Pons (tissue), 1 donor: ENCODE measurements around the gene PDGFC.

ENCODE experiments used
- DNase-seq: peaks from one replicate; pipeline ENCODE4 v3.0.0-alpha.2; 2016; ENCODE audit warnings: low spot score

PDGFC gene

DNA sequence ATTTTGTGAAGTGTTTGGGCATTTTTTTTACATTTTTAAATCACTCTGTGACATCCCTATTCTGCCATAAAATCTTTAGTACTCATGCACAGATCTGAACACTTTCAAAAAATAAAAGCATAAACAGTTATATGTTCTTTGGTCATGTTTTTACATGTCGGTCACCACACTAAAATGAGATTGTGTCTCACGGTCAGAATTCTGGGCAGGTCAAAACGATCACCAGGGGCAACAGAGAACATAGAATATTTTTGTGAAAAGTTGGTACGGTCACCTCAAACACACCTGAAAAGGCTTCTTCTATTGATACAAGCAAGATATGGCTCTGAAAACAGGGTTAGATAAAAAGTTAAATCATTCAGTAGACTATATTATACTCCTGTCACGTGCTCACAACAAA is 189.1 kb downstream of the PDGFC start:
- no peak for DNase-seq

DNA sequence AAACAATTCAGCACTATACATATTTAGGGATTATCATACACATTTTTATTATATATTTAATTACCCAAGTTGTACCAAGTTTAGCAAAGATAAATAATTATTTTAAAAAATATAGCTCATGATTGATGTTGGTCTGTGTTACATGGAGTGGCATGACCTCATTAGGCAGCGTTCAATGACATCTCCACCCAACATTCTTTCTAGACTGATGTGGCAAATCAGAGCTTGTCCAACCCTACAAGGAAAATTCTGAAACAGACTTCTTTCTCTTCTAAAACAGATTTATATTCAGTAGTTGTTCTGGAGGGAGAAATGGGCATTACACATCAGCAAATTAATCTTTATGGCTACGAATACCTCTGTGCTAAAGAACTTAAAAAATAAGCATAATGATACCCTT is 189.7 kb downstream of the PDGFC start:
- DNase-seq = no peak

DNA sequence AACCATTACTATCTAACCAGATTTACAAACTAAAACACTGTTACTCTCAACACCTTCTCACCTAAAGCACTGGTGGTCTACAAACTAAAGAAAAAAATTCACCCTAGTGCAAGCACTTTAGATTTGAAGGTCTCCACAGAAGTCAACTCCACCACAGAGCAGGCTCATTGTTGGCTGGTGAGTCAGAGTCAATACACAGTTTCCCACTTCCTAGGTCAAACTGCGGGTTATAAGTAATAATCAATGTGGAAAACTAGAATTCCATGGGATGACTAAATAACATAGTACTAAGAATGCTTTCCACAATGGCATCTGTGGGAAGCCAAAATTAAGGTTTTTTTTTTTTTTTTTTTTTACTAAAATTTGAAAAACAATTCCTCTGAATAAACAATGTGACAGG is 191.8 kb downstream of the PDGFC start:
- DNase-seq = no peak

DNA sequence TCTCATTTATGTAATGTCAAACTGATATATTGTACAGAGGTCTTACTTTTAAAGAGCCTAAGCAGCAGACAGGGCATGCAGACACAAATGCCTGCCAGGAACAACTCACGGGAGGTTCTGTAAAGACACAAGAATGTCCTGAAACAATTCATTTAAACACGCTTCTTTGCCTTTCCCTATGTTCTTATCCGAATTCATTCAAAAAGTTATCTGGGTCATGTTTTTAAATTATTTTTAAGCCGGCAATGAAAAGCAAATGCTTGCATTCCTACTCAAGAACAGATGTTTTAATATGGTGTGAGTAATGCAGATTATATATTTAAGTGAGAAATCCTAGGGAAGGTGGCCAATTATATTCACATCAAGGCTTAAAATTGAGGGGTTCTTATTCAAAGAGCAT is 192.6 kb downstream of the PDGFC start:
- no peak for DNase-seq

DNA sequence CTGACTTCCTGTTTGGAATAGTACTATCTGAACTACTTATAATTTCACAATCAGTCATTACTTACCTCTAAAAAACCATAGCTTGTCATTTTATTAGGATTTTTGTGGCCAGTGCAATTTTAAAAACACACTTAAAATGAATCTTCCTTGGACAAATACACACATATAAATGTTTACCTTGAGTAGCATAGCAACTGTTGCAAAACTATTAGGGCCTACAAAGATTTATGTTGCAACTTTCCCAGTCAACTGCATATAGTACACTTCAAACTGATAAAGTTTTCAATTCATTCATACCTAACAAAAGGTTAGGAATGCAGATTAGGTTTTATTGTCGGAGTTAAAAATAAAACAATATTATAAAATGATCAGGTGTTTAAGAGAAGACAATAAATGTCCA is 193.0 kb downstream of the PDGFC start:
- no peak for DNase-seq

DNA sequence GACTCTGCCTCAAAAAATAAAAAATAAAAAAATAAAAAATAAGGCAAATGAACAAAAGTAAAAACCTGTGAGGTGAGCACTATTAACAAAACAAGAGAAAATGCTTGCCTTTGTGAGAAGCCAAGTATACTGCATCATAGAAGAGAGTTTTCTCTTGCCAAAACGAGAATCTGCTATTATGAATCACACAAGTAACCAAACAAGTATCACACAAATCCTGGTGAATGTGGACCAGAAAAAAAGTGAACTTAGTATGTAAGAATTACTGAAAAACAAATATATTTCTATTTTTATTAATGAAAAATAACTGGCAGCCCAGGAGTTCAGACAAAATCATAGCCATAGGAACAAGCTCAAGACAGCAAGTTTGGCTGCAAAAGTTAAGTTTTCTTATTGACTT is 193.5 kb downstream of the PDGFC start:
- no peak for DNase-seq

DNA sequence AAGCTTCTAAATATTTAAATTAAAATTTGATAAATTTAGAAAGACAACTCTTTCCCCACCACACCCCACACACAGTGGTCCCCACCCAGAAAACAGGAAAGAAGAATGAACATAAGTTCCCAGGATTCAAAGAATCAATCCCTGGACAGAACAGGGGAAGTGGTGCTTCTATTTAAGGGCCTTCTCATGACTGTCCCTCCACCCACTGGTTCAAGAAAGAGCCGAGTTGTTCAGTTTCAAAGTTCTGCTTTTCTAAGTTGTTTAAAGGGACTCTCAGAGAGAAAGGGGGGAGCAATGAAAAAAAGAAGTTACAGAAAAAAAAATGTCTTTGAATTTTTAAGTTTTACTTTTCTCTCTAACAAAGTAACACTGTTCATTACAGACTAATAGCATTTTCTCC is 195.8 kb downstream of the PDGFC start:
- DNase-seq = peak; percentile 77

DNA sequence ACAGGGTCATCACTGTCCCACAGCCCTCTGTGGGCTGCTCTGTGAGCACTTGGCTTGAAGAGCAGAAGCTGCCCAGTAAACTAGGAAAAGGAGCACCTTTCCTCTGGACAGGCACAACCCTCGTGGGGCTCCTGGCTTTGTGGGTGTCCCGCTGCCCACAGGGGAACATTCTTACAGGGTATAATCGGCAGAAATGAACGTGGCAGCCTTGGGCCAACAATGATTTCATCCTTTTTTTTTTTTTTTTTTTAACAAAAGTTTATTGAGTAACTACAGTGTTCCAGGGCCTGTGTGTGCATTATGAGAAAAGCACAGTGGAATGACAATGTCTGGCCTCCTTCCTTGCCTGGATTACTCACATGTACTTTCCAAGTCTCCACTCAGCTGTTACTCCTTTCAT is 197.2 kb downstream of the PDGFC start:
- no peak for DNase-seq

DNA sequence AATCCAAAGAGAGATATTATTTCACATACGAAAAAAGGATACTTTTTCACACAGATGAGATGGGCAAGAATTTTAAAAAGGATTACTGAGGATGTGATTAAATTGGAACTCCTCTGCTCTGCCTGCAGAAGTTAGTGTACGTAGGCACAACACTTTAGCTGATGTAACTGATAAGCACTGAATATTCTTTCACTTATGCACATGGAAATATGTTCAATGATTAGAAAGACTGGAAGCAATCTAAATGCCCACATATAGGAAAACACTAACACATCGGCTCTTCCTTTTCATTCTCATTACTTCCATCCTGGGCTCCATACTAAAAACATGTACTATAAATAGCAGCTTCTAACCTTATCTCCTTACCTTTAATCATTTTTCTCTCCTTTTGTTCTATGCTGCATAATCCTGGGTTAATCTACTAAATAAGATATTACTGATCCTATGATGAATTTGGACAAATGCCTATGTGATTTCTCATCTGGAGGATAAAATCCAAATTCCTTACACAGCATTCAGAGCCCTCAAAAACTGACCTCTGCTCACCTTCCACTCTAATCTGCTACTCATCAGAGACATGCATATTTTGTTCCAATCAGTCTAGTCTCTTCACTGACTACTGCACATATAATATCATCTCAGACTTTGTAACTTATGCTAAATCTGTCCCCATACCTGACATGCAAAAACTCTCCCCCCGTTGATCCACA is 197.8 kb downstream of the PDGFC start:
- DNase-seq = no peak

DNA sequence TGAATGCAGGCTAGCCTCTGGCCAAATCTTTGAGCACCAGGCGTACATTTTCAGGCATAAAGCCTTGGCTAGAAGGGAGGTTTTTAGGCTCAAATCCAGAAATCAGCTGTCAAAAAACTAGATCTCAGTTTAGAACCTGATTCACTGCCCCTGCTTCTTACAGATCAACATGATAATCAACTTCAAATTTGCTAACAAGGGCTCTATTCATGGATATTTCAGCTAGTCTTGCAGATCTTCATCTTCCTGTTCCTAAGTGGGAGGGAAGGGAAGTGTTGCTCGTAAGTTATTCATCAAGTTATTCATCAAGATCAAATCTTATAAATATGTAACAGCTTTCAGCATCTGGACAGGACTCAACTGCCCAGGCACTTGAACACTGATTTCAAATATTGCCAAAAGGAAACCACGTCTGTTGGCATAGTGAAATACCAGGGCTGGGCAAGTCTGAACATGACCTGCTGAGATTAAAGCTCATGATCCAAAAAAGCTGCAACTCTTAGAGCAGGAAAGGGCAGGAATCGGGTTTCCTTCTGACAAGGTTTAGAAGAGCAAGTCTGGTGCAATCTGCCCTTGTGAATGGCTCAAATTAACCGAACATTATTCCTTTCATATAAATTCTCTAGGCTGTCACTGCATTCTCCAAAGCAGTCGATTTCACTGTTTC is 200.3 kb downstream of the PDGFC start:
- DNase-seq = peak; percentile 79

DNA sequence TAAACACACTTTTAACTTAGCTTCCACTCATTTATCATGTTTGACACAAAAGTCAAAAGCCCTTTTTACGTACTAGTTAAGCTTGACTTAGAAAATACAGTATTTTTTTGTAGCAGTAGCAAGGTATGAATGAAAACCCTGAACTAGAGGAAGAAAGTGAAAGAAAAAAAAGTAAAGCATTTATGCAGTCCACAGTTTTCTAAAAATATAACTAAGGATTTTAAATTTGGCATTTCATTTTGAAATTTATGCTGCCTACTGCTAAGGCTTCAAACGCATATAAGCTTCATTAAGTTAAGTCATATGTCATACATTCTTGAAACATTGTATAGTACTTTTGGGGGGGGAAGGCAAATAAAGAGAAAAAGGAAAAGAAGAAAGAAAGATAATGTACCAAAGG is 201.5 kb downstream of the PDGFC start:
- DNase-seq = no peak

DNA sequence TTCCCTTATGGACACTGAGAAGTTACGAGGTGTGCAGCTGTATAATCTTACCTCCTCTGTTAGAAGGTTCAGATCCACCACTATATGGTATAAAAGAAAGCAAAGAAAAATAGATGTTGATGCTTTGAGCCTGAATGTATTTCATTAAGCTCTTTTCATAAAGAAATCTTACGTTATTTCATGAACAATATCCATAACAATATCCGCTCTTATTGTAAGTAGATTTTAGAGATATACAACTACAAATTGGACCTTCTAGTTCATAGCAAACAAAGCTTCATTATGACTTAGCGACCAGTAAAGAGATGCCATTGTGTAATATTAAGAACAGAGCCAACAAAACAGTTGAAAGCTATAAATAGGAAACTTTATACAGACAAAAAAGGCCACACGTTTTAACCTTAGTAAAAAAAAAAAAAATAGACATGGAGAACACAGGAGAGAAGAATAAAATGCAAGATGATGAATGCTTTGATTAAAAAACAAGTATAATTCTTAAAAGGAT is 203.6 kb downstream of the PDGFC start:
- DNase-seq = peak; percentile 84

DNA sequence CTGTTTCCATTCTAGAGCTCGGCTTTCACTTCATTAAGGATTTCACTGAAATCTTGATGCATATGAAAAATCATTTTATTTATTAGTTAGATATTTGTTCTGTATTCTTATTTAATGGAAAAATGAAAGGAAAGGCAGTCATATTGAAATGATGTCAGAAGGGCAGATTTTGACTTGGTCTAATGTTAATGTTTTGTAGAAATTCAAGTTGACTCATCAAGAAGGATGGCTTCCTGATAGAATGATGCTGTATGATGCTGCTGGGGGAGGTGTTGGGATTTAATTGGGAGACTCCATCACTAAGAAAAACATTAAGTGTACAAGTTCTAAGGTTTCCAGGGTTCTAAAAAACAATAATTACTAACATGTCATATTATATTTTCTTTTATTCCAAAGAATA is 204.8 kb downstream of the PDGFC start:
- no peak for DNase-seq

DNA sequence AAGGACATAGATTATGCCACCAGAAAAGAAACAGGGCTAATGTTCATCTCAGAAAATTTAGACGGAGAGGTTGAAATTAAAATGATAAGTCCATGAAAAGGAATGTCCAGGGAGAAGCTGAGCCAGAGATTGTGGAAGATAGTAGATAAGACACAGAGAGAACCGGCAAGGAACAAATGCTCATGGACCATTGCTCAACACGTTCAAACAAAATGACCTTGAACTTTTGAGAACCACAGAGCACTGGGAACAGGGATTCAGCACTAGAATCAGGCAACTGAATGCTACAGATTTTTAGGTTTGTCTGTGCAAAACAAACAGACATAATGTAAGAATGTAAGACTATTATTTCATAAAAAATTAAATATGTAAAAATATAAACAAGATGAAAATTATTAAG is 206.3 kb downstream of the PDGFC start:
- DNase-seq = no peak

DNA sequence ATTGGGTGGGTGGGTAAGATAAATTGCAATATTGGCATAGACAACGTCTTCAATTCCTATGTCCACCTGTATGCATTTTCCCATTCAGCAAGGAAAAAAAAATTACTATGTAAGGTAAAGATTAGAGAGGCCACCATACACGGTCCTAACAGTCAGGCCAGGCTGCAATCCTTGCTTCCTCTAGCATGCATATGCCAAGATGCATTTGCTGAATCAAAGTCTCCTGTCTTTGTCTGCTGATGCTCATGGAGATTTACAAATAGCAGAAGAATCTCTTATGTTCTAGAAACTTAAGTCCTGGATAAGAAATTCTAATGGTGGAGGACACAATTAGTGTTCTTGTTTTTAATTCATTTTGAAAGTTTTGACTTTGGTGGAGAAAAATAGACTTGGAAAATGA is 206.8 kb downstream of the PDGFC start:
- no peak for DNase-seq

DNA sequence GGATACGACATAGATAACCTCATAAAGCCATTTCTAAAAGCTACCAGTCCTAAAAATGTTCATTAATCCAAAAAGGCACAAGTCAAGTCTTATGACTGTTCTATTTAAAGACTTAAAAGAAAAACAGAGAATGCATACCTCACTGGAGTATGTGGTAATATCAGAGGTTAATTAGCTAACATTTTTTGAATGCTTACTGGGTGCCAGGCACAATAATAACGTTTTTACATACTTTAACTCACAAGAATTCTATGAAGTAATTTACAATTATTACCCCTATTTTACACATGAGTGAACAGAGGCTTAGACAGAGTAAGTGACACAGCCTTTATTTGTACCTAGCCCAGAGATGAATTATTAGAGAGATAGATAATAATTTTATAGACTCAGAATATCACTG is 207.5 kb downstream of the PDGFC start:
- DNase-seq = no peak

DNA sequence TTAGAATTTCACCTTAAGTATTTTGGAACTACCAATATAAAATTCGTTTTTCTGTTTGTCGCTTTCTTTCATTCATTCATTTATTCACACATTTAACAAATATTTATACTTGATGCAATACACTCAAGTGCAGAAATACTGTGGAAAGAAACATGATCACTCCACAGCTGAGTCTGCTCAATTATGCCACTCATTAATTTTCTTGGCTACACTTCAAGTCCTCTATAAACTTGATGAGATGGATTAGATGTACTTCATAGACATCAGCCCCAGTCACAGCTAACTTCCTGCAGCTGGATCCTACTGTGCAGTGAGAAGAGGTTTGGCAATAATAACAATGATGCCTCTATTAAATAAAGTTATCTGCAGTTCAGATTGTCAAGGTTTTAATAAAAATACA is 208.1 kb downstream of the PDGFC start:
- DNase-seq = no peak

DNA sequence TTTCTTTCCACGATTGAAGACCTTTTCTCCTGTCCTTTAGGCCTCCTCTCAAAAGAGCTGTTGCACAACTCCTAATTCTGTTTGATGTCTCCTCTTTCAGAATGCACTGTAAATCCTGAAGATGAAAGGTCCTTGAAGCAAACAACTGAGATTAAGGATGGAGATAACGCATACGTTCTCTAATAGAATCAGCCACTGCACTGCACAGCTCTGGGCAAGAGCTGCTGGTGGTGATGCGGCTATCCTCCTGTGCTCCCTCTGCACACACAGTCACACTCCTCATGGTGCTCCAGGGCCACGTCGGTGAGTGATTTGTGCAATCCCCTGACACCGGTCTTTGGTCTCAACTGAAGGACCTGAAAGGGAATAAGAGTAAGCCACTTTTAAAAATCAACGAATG is 208.7 kb downstream of the PDGFC start:
- no peak for DNase-seq

DNA sequence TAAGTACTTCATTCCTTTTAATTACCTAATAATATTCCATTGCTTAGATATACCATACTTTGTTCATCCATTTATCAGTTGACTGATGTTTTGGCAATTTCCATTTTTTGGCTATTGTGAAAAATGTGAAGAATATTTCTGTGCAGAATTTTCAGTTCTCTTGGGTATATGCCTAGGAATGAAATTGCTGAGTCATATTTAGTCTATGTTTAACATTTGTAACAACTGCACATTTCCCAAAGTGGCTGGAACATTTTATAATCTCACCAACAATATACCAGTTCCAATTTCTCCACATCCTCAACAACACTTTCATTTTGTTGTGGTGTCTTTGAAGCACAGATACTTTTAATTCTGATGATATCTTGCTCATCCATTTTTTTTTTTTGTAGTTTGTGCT is 215.5 kb downstream of the PDGFC start:
- no peak for DNase-seq

DNA sequence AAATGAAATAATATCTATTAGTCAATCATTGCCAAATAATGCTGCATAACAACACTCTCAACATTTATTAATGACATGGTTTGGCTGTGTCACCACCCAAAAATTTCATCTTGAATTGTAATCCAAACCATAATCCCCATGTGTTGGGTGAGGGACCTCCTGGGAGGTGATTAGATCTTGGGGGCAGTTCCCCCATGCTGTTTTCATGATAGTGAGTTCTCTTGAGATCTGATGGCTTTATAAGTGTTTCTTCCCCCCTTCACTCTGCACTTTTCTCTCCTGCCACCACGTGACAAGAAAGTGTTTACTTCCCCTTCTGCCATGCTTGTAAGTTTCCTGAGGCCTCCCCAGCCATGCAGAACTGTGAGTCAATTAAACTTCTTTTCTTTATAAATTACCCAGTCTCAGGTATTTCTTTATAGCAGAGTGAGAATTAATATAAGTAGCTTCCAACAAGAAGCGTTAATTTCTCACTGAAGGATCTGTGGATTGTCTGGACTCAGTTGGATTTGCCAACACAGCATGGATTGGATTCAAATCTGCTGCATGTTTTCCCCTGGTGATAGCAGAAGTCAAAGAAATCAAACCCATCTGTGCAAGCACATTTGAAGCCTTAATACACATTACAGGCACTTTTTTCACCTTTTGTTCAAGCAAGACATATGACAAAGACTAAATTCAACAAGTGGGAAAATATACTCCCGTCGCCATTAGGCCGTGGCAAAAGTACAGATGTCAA is 216.6 kb downstream of the PDGFC start:
- DNase-seq = no peak

DNA sequence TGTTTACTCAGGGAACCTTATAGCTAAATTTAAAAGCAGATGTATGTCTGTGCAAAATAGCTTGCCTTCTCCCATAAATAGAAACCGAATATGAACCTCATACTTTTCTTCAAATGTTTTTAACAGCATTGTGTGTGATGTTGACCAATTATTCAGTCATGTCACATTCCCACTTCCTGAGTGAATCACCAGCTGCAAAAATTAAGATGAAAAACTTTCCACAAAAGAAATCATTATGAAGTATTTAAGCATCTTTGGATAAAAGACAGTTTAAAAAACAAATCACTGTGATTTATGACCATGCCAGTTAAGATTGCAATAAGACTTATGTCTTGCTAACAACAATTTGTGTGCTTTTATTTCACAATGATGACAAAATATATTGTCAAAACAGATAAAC is 220.1 kb downstream of the PDGFC start:
- no peak for DNase-seq

DNA sequence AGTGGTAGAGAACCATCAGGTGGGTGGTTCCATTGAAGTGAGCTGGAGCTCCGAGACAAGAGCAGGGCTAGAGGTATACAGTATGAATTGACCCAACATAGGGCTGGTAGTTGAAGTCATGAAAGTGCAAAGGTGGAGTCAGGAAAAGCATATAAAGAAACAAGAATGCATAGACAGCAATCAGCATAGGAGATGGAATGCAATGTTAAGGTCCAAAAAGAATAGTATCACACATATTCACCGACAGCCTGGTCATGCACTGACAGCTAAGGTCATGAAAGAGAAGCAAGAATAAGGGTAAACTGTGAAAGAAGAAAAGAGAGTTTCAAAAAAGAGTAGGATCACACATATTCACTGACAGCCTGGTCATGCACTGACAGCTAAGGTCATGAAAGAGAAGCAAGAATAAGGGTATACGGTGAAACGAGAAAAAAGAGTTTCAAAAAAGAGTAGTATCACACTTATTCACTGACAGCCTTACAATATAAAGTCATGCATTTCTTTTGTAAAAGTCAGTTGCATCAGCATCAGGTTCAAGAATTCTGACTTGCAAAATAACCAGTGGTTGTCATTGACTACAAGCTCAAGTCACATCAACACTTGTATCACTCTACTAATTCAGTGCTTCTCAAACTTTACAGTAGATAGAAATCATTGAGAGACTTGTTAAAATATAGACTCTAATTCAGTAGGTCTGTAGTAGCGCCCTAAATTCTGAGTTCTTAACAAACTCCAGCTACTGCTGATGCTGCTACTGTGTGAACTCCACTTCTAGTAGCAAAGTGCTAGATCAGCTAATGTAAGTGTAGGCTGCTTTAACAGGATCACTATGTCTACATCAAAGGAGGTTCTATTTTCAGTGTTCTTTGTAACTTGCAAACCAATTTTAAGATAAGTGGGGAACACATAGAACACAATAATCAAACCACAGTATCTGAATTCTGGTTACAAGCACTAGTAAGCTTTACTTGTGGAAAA is 221.9 kb downstream of the PDGFC start:
- no peak for DNase-seq
